SK-N-SH (cell line): ENCODE data around the gene COMMD7. TPM values are rescaled to one million over a fixed set of nuclear protein-coding genes. Genes with fewer than 3 reads are reported as not detected.

Experiments
- CTCF ChIA-PET: fragments of 300-600, 350-600 bp; formaldehyde crosslinking; extraction: SDS; loops from one replicate; lab custom pipeline; 2021; lab: Yijun Ruan, JAX
- POLR2A ChIA-PET: fragments of 350-600 bp; sonication (Branson Sonifier 250); formaldehyde crosslinking; extraction: SDS; loops from one replicate; lab custom pipeline; 2020; ENCODE audit warnings: antibody characterized with exemption, inconsistent platforms; lab: Yijun Ruan, JAX
- DNase-seq: peaks from one replicate; pipeline ENCODE4 v3.0.0; 2012
- H2AFZ ChIP-seq: fragments of 200-600 bp; sonication (generic); 2 replicates; pipeline ENCODE4 v1.8.1; 2016; ENCODE audit warnings: antibody characterized with exemption, mild to moderate bottlenecking, low read depth
- H3F3A ChIP-seq: fragments of 200-600 bp; sonication (generic); replicated peaks from 2 replicates; pipeline ENCODE3; 2016; ENCODE audit warnings: antibody characterized with exemption, mild to moderate bottlenecking; ENCODE audit not compliant: insufficient read depth
- H3K27ac ChIP-seq, 2 experiments: fragments of 200-500 bp in 1 of 2; fragments of 200-600 bp in 1 of 2; sonication (Bioruptor generic) in 1 of 2; sonication (generic), shearing (Covaris generic) in 1 of 2; 2 replicates each; pipeline versions ENCODE4 v1.5.1 to v1.6.1; 2014 to 2016; ENCODE audit warnings: low read depth in 2 of 2, inconsistent platforms in 1 of 2, low read length in 1 of 2, mild to moderate bottlenecking in 1 of 2, mixed read lengths in 1 of 2
- H3K27me3 ChIP-seq: fragments of 200-600 bp; sonication (generic), shearing (Covaris generic); 2 replicates; pipeline ENCODE4 v1.6.1; 2016; ENCODE audit warnings: mixed run types; ENCODE audit not compliant: insufficient read depth
- H3K36me3 ChIP-seq, 2 experiments: fragments of 200-500 bp in 1 of 2; fragments of 200-600 bp in 1 of 2; sonication (Bioruptor generic) in 1 of 2; sonication (generic) in 1 of 2; replicated peaks in 1 of 2; 2 replicates each; pipeline versions ENCODE3 to v1.5.1; 2014 to 2016; ENCODE audit warnings: low read length in 1 of 2, mild to moderate bottlenecking in 1 of 2; ENCODE audit not compliant: insufficient read depth in 2 of 2, control insufficient read depth in 1 of 2
- H3K4me1 ChIP-seq, 2 experiments: fragments of 200-500 bp in 1 of 2; fragments of 200-600 bp in 1 of 2; sonication (Bioruptor generic) in 1 of 2; sonication (generic), shearing (Covaris generic) in 1 of 2; 2 replicates each; pipeline versions ENCODE4 v1.5.1 to v1.6.1; 2014 to 2016; ENCODE audit warnings: low read depth in 1 of 2, low read length in 1 of 2, mixed run types in 1 of 2; ENCODE audit not compliant: insufficient read depth in 2 of 2, control insufficient read depth in 1 of 2
- H3K4me2 ChIP-seq: fragments of 200-600 bp; sonication (generic), shearing (Covaris generic); 2 replicates; pipeline ENCODE4 v1.6.1; 2017; ENCODE audit warnings: mixed run types
- H3K4me3 ChIP-seq, 2 experiments: fragments of 200-500 bp in 1 of 2; fragments of 200-600 bp in 1 of 2; sonication (Bioruptor generic) in 1 of 2; sonication (generic), shearing (Covaris generic) in 1 of 2; 2 replicates each; pipeline versions ENCODE4 v1.5.1 to v1.8.1; 2014 to 2016; ENCODE audit warnings: low read depth in 2 of 2, inconsistent platforms in 1 of 2, low read length in 1 of 2, mild to moderate bottlenecking in 1 of 2, mixed read lengths in 1 of 2, moderate library complexity in 1 of 2
- H3K79me2 ChIP-seq: fragments of 200-600 bp; sonication (generic); 2 replicates; pipeline ENCODE4 v1.8.1; 2017; ENCODE audit warnings: mild to moderate bottlenecking; ENCODE audit not compliant: insufficient read depth
- H3K9ac ChIP-seq: fragments of 200-600 bp; sonication (generic); 2 replicates; pipeline ENCODE4 v1.6.1; 2017; ENCODE audit warnings: mixed run types
- H3K9me2 ChIP-seq: fragments of 200-600 bp; sonication (generic); 2 replicates; pipeline ENCODE4 v1.6.1; 2017; ENCODE audit warnings: mixed run types
- H3K9me3 ChIP-seq: fragments of 200-600 bp; sonication (generic); 2 replicates; pipeline ENCODE4 v1.6.1; 2017; ENCODE audit warnings: mixed run types, mild to moderate bottlenecking, moderate library complexity
- H4K20me1 ChIP-seq: fragments of 200-600 bp; sonication (generic); 2 replicates; pipeline ENCODE4 v1.6.1; 2017; ENCODE audit warnings: mild to moderate bottlenecking, mixed run types; ENCODE audit not compliant: insufficient read depth
- CTCF ChIP-seq: fragments of 200-600 bp; sonication (generic); IDR thresholded peaks from 2 replicates; pipeline ENCODE4 v1.6.1; 2017; ENCODE audit warnings: antibody characterized with exemption, mild to moderate bottlenecking, moderate library complexity
- GABPA ChIP-seq: IDR thresholded peaks from 2 replicates; pipeline ENCODE4 v1.4.0; 2012; ENCODE audit warnings: low read depth, mild to moderate bottlenecking
- IRF3 ChIP-seq: fragments of 150-350 bp; IDR thresholded peaks from 2 replicates; pipeline ENCODE4 v1.6.1; 2016; ENCODE audit warnings: mild to moderate bottlenecking, low read depth, low read length
- MAX ChIP-seq: IDR thresholded peaks from 2 replicates; pipeline ENCODE4 v1.4.0; 2012; ENCODE audit warnings: low read depth
- TAF1 ChIP-seq: IDR thresholded peaks from 2 replicates; pipeline ENCODE4 v1.6.1; 2012; ENCODE audit warnings: low read depth, mild to moderate bottlenecking, low read length, moderate library complexity, borderline replicate concordance
- ZBTB33 ChIP-seq: IDR thresholded peaks from 2 replicates; pipeline ENCODE4 v1.4.0; 2012; ENCODE audit warnings: low read depth, borderline replicate concordance
- WGBS: methylation state at CpG from one replicate; pipeline ENCODE4 v1.1.6; 2017; ENCODE audit warnings: low lambda C conversion rate; 5-methylcytosine and 5-hydroxymethylcytosine counted together
- polyA plus RNA-seq, 3 experiments: library from polyadenylated mRNA; depleted of rRNA; stranded (reverse); fragments of >200 nt; gene quantifications; 2 replicates each; pipeline ENCODE4 v1.2.3, GENCODE V29; 2012

Gene COMMD7
- polyA plus RNA-seq, 1 of the 3 experiments (the other 2 are of a cell fraction): 38.0 TPM

GRCh38 chr20:32761831-32762753 is 18.8 kb upstream of the COMMD7 start, which contains the start of gene DNMT3B (continued):
- no peak for TF ChIP-seq MAX
- TF ChIP-seq IRF3: no peak
- no peak; the same call in 1 of the 2 replicates for TF ChIP-seq TAF1
- TF ChIP-seq GABPA: no peak
- peak; percentile 28 for TF ChIP-seq CTCF

- 65% methylated on average over 6 of the region's 6 CpGs for WGBS
- POLR2A ChIA-PET: no interaction called here
Measured at GRCh38 chr20:32761417-32761830, 18.2 kb upstream of the COMMD7 start.

More at GRCh38 chr20:32761417-32761830, 18.2 kb upstream of the COMMD7 start:
- Histone ChIP-seq H3K4me3 (peak overlapping the region in 1 of 2 experiments; percentile 31; a peak in 2 of 4 replicates), H3K9ac (peak overlapping the region; percentile 85; the same call in 1 of the 2 replicates), H3K79me2 (peaks cover 7% of the 10 kb centered on the region; the same call in 1 of the 2 replicates), H3K4me1 (peaks cover 0 to 12% of the 10 kb centered on the region in 2 experiments; a peak in 2 of 4 replicates), H4K20me1 (no peaks in the 10 kb centered on the region), H3K36me3 (no peaks in the 10 kb centered on the region), H3K27me3 (no peaks in the 10 kb centered on the region), H3F3A (peaks cover 12% of the 10 kb centered on the region), H3K27ac (no peak overlapping the region), H3K9me3 (no peaks in the 10 kb centered on the region), H2AFZ (peak overlapping the region; percentile 68; the same call in 1 of the 2 replicates), H3K9me2 (no peaks in the 10 kb centered on the region), H3K4me2 (peak overlapping the region; percentile 69)
- TF ChIP-seq ZBTB33 (no peak), IRF3 (no peak)
- CTCF ChIA-PET: no interaction called here
- DNase-seq: no peak
